ENCODE measurements around the gene MAIP1.
A peak's percentile ranks its signal among the peaks of the same experiment; 100 is the strongest.

The MAIP1 gene

DNA sequence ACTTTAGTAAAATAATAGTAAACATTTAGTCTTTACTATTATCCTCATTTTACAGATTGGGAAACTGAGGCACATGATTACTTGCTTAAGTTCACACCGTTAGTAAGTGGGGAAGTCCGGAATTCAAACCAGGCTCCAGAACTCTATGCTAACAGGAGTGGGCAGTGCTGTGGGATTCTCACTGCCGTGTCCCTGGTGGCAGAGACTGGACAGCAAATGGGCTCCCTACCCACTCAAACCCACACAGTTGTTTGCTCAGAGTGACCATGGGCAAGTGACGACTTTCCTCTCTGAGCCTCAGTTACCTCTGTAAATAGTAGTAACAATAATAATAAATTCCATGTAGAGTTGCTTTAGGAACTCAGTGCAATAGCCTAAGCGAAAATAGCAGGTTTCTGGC is 24.0 kb downstream of the MAIP1 start:
- H3K36me3 ChIP-seq (ENCODE audit: control insufficient read depth in 1 of 2, insufficient read depth in 2 of 2, low read length in 2 of 2) = no peaks in the 10 kb centered on the region
- H3K4me3 ChIP-seq (ENCODE audit: low read depth in 1 of 2, low read length in 2 of 2) = no peak overlapping the region
- no peaks in the 10 kb centered on the region for H3K27me3 ChIP-seq (ENCODE audit: low read depth, low read length)
- H3K27ac ChIP-seq (ENCODE audit: low read length) = no peak overlapping the region
- H3K4me1 ChIP-seq (ENCODE audit: control insufficient read depth in 1 of 2, insufficient read depth in 2 of 2, low read length in 2 of 2) = no peaks in the 10 kb centered on the region
- H3K9me3 ChIP-seq (ENCODE audit: control insufficient read depth in 1 of 2, low read length in 2 of 2) = no peaks in the 10 kb centered on the region

DNA sequence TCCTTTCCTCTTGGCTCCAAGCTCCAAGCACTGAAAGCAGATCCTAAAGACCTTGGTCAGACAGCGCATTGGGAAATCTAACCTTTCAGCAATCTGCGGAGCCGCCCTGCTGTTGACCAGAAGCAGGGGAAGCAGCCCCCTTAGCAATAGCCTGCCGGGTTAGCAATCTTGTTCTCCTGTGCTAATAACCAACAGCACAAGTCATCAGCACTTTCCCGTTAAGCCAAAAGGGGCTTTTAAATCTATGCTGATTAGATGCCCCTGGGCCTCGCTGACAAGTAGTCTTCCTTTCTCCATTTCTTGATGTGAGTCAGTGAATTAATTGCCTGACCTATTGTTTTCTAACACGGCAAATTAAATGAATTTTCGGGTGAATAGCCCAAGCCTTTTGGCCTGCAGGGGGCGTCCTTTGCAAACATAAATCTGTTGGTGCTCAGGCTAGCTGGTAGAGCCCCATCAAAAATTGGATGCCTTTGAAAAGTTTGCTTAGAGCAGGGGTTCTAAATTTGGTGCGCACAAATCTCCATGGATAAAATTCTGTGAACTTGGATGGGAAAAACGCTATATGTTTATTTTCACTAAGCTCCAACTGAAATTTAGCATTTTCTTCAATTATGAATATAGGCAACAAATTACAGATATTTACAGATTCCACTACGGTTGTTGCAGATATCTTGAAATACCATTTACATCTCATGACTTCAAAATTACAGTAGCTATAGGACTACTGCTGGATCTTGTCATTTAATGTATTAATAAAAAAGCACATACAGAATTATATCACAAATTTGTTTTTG is 24.6 kb downstream of the MAIP1 start:
- no peak overlapping the region for H3K27ac ChIP-seq (ENCODE audit: low read length)
- peak overlapping the region in 1 of 2 donors; percentile 7 for H3K4me3 ChIP-seq (ENCODE audit: low read depth in 1 of 2, low read length in 2 of 2)
- no peaks in the 10 kb centered on the region for H3K36me3 ChIP-seq (ENCODE audit: control insufficient read depth in 1 of 2, insufficient read depth in 2 of 2, low read length in 2 of 2)
- no peaks in the 10 kb centered on the region for H3K9me3 ChIP-seq (ENCODE audit: control insufficient read depth in 1 of 2, low read length in 2 of 2)
- no peaks in the 10 kb centered on the region for H3K4me1 ChIP-seq (ENCODE audit: control insufficient read depth in 1 of 2, insufficient read depth in 2 of 2, low read length in 2 of 2)
- H3K27me3 ChIP-seq (ENCODE audit: low read depth, low read length) = no peaks in the 10 kb centered on the region

DNA sequence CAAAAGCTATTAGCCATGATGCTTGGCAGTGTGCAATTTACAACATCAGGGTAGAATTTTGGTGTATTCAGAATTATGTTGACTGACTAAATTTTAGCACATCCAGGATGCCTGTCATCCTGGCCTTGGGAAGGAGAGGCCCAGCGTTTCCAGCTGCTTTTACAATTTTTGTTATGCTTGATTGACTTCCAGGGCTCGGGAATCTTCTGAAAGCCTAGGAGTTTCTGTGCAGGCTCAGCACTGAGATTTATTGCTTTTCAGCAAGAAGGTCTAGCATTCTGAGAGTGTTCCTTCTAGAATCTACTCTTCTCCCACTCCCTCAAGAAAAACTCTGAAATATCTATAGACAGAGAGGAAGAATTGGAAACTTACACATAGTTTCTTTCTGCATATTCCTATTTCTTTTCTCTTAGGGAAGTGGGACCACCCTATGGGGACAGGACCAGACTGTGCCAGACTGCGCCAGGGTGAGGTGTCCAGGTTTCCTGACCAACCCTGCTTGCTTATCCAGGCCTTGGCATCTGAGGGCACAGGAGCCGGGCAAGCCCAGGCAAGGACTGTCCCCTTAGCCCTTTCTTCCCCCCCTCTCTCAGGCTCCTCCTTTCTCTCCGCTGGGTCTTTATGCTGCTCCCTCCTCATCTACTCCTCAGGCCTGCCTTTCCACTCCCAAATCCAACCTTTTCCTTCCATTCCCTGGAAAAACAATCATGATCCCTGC is 26.9 kb downstream of the MAIP1 start:
- H3K36me3 ChIP-seq (ENCODE audit: control insufficient read depth in 1 of 2, insufficient read depth in 2 of 2, low read length in 2 of 2) = no peaks in the 10 kb centered on the region
- H3K4me3 ChIP-seq (ENCODE audit: low read depth in 1 of 2, low read length in 2 of 2) = no peak overlapping the region
- H3K27ac ChIP-seq (ENCODE audit: low read length) = no peak overlapping the region
- no peaks in the 10 kb centered on the region for H3K4me1 ChIP-seq (ENCODE audit: control insufficient read depth in 1 of 2, insufficient read depth in 2 of 2, low read length in 2 of 2)
- no peaks in the 10 kb centered on the region for H3K9me3 ChIP-seq (ENCODE audit: control insufficient read depth in 1 of 2, low read length in 2 of 2)
- H3K27me3 ChIP-seq (ENCODE audit: low read depth, low read length) = no peaks in the 10 kb centered on the region

DNA sequence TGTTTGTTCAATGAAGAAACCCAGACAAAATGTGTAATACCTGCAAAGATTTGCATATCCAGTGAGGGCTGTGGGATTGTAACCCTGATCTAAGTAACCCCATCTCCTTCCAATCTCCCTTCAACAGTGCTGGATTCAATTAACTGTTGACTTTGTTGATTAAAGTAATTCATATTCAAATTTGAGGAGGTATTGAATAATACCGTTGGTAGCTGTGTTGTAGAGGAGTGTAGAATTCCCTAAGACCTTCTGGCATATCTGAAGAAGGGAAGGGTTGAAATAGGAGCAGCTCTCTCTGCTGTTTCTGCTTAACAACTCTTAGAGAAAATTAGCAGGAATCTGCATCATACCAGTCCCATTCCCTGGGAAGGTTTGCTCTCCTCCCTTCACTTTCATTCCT is 28.2 kb downstream of the MAIP1 start:
- H3K27ac ChIP-seq (ENCODE audit: low read length) = no peak overlapping the region
- no peak overlapping the region for H3K4me3 ChIP-seq (ENCODE audit: low read depth in 1 of 2, low read length in 2 of 2)
- no peaks in the 10 kb centered on the region for H3K9me3 ChIP-seq (ENCODE audit: control insufficient read depth in 1 of 2, low read length in 2 of 2)
- H3K27me3 ChIP-seq (ENCODE audit: low read depth, low read length) = no peaks in the 10 kb centered on the region
- no peaks in the 10 kb centered on the region for H3K36me3 ChIP-seq (ENCODE audit: control insufficient read depth in 1 of 2, insufficient read depth in 2 of 2, low read length in 2 of 2)
- no peaks in the 10 kb centered on the region for H3K4me1 ChIP-seq (ENCODE audit: control insufficient read depth in 1 of 2, insufficient read depth in 2 of 2, low read length in 2 of 2)

DNA sequence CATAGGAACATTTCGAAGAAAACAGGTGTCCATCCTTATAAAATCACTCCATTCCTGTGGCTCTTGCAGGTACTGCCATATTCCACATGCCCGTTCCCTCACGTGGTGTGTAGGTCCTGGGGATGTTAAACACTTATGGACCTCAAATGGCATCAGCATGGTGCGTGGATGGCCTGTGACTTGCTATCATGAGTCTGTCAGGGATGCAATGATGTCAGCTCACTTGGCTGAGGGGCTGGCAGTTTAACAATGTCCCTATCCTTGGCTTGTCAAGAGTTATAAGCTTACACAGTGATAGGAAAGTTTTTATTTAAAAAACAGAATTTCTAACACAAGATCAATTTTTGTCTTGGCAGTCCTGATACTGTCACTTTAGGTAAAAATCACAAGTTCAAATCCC is 28.8 kb downstream of the MAIP1 start:
- Histone ChIP-seq H3K4me1 (ENCODE audit: control insufficient read depth in 1 of 2, insufficient read depth in 2 of 2, low read length in 2 of 2) (no peaks in the 10 kb centered on the region), H3K36me3 (ENCODE audit: control insufficient read depth in 1 of 2, insufficient read depth in 2 of 2, low read length in 2 of 2) (no peaks in the 10 kb centered on the region), H3K9me3 (ENCODE audit: control insufficient read depth in 1 of 2, low read length in 2 of 2) (no peaks in the 10 kb centered on the region), H3K27me3 (ENCODE audit: low read depth, low read length) (no peaks in the 10 kb centered on the region), H3K4me3 (ENCODE audit: low read depth in 1 of 2, low read length in 2 of 2) (no peak overlapping the region), H3K27ac (ENCODE audit: low read length) (no peak overlapping the region)

DNA sequence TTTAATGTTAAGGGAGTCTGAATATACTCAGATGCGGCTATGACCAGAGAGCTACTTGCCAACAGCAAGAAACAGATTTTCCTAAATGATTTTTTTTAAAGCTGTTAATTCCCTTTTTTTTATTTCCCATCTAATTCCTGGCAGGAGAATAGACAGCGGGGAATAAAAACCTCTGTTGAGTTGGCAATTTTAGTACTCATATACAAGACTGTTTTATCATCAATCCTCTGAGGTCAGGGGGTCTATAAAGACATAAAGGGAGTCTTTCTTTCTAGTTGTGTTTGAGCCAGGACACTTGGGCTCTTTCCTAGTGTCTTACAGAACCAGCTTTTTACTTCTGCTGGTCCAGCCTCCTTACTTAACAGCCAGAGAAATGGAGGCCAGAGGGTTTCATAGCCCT is 29.4 kb downstream of the MAIP1 start:
- H3K9me3 ChIP-seq (ENCODE audit: control insufficient read depth in 1 of 2, low read length in 2 of 2) = no peaks in the 10 kb centered on the region
- no peaks in the 10 kb centered on the region for H3K4me1 ChIP-seq (ENCODE audit: control insufficient read depth in 1 of 2, insufficient read depth in 2 of 2, low read length in 2 of 2)
- H3K27ac ChIP-seq (ENCODE audit: low read length) = no peak overlapping the region
- no peaks in the 10 kb centered on the region for H3K36me3 ChIP-seq (ENCODE audit: control insufficient read depth in 1 of 2, insufficient read depth in 2 of 2, low read length in 2 of 2)
- no peaks in the 10 kb centered on the region for H3K27me3 ChIP-seq (ENCODE audit: low read depth, low read length)
- no peak overlapping the region for H3K4me3 ChIP-seq (ENCODE audit: low read depth in 1 of 2, low read length in 2 of 2)

DNA sequence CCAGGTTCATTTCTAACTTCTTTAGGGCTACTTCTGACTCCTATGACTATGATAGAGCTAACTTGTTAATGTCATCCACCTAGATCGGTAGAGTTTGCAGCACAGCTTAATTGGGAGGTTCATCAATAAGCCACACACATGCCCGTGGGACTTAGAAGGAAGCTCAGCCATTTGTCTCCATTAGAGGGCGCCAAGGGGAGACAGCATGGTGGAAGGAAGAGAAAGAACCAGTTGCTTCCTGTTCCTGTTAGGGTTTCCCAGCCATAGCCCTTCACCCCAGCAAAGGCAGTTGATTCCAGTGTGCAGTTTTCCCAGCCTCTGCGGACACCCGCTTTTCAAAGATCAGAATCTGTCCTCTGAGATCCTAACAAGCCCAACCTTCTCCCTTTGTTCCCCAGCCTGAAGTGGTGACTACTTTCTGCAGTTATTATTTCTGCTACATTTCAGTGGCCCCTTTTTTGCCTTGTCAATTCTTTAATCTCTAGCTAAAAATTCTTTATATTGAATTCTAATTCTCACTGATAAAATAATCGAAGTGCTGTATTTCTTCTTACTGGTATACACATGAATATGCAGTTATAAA is 30.3 kb downstream of the MAIP1 start:
- Histone ChIP-seq H3K9me3 (ENCODE audit: control insufficient read depth in 1 of 2, low read length in 2 of 2) (no peaks in the 10 kb centered on the region), H3K4me1 (ENCODE audit: control insufficient read depth in 1 of 2, insufficient read depth in 2 of 2, low read length in 2 of 2) (no peaks in the 10 kb centered on the region), H3K27me3 (ENCODE audit: low read depth, low read length) (no peaks in the 10 kb centered on the region), H3K27ac (ENCODE audit: low read length) (no peak overlapping the region), H3K4me3 (ENCODE audit: low read depth in 1 of 2, low read length in 2 of 2) (no peak overlapping the region), H3K36me3 (ENCODE audit: control insufficient read depth in 1 of 2, insufficient read depth in 2 of 2, low read length in 2 of 2) (no peaks in the 10 kb centered on the region)

DNA sequence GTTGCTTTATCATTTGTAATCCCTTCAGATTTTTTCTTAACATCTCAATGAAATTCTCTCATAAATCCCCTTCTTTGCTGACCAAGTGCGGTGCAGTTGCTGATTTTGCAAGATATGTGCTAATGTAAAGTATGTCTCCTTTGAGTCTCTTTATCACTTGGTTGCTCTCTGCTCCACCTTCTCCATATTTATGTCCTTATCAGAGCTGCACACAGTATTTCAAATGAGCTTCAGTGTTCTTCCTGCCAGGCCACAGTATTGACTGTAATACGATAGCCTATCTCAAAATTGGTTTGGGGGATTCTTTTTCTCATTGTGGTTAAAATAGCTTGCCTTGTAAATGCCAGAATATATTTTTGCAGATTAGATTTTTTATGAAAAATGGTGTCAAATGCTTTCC is 32.2 kb downstream of the MAIP1 start:
- Histone ChIP-seq H3K27me3 (ENCODE audit: low read depth, low read length) (no peaks in the 10 kb centered on the region), H3K4me3 (ENCODE audit: low read depth in 1 of 2, low read length in 2 of 2) (no peak overlapping the region), H3K27ac (ENCODE audit: low read length) (no peak overlapping the region), H3K36me3 (ENCODE audit: control insufficient read depth in 1 of 2, insufficient read depth in 2 of 2, low read length in 2 of 2) (no peaks in the 10 kb centered on the region), H3K4me1 (ENCODE audit: control insufficient read depth in 1 of 2, insufficient read depth in 2 of 2, low read length in 2 of 2) (no peaks in the 10 kb centered on the region), H3K9me3 (ENCODE audit: control insufficient read depth in 1 of 2, low read length in 2 of 2) (no peaks in the 10 kb centered on the region)

DNA sequence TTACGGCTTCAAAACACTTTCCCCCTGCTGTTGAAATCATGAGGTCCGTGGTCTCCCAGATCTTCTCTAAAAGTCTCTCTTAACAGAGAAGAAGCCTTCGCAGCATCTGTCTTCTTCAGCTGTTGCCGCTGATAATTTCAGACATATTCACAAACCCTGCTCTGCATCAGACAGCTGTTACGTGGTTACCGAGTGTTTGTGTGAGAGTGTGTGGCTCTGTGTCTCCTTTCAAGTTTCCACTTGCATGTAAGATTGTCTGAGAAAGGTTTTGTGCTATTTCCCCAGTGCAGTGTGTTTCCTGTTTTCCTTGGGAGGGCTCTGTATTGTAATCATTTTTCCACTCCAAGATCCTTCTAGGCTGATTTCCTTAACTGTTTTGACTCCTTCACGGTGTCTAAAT is 32.8 kb downstream of the MAIP1 start:
- H3K4me1 ChIP-seq (ENCODE audit: control insufficient read depth in 1 of 2, insufficient read depth in 2 of 2, low read length in 2 of 2) = no peaks in the 10 kb centered on the region
- no peaks in the 10 kb centered on the region for H3K9me3 ChIP-seq (ENCODE audit: control insufficient read depth in 1 of 2, low read length in 2 of 2)
- H3K4me3 ChIP-seq (ENCODE audit: low read depth in 1 of 2, low read length in 2 of 2) = no peak overlapping the region
- no peaks in the 10 kb centered on the region for H3K27me3 ChIP-seq (ENCODE audit: low read depth, low read length)
- no peak overlapping the region for H3K27ac ChIP-seq (ENCODE audit: low read length)
- no peaks in the 10 kb centered on the region for H3K36me3 ChIP-seq (ENCODE audit: control insufficient read depth in 1 of 2, insufficient read depth in 2 of 2, low read length in 2 of 2)

DNA sequence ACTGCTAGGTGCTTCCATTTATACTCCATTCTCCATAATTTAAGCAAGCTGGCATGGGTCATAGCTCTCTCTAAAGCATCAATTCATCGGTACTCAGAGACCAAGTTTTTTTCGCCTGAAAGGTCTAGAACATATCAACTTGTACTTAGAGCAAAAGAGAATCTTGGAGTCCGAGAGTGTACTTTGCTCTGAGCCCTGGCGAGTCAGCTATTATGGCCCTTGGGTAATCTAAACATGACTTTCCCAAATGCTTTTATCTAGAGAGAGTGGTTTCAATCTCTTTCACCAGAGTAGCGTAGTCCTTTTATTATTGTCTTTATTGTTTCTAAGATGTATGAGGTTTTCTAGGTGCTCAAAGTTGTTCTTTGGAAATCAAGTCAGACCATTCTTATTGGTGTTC is 34.4 kb downstream of the MAIP1 start:
- no peak overlapping the region for H3K4me3 ChIP-seq (ENCODE audit: low read depth in 1 of 2, low read length in 2 of 2)
- H3K27ac ChIP-seq (ENCODE audit: low read length) = no peak overlapping the region
- no peaks in the 10 kb centered on the region for H3K9me3 ChIP-seq (ENCODE audit: control insufficient read depth in 1 of 2, low read length in 2 of 2)
- H3K4me1 ChIP-seq (ENCODE audit: control insufficient read depth in 1 of 2, insufficient read depth in 2 of 2, low read length in 2 of 2) = no peaks in the 10 kb centered on the region
- no peaks in the 10 kb centered on the region for H3K27me3 ChIP-seq (ENCODE audit: low read depth, low read length)
- H3K36me3 ChIP-seq (ENCODE audit: control insufficient read depth in 1 of 2, insufficient read depth in 2 of 2, low read length in 2 of 2) = no peaks in the 10 kb centered on the region

DNA sequence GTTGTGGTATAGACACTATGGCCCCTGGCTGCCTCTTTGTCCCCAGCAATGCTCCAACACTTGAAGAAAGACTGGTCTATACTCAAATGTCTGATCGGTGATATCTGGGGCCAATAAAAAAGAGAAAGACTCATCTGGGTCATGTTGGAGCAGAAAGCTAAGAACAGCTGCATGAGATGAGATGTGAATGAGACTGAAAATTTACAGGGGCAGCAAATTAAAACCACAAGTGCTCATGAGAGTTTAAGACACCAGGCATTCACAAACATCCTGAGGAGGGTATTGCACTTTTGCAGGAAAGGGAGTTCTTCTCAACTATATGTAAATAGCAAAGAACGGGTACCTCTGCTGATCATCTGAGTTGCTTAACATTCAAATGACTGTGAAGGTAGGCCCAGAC is 36.3 kb downstream of the MAIP1 start:
- H3K9me3 ChIP-seq (ENCODE audit: control insufficient read depth in 1 of 2, low read length in 2 of 2) = no peaks in the 10 kb centered on the region
- H3K4me3 ChIP-seq (ENCODE audit: low read depth in 1 of 2, low read length in 2 of 2) = no peak overlapping the region
- H3K27me3 ChIP-seq (ENCODE audit: low read depth, low read length) = no peaks in the 10 kb centered on the region
- H3K36me3 ChIP-seq (ENCODE audit: control insufficient read depth in 1 of 2, insufficient read depth in 2 of 2, low read length in 2 of 2) = no peaks in the 10 kb centered on the region
- H3K4me1 ChIP-seq (ENCODE audit: control insufficient read depth in 1 of 2, insufficient read depth in 2 of 2, low read length in 2 of 2) = no peaks in the 10 kb centered on the region
- no peak overlapping the region for H3K27ac ChIP-seq (ENCODE audit: low read length)
